ENCODE measurements around the gene MPP3.

MPP3 gene

DNA sequence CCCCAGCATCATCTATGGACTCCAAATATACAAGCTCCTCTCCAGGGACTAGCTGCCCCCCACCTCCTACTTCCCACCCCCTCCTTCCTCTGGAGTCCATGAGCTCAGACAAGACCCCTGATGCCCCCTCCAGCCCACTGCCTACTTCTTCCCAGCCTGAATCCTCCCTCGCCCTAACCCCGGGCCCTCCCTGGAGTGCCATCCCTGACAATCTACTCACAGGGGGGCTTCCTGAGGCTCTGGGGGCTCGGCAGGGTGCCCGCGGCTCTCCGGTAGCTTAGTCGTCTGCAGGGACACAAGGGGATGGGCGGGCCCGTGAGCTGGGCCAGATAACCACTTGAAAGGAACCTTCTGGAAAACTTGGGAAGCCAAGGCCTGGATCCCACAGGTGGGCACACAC is 15.1 kb downstream of the MPP3 start:
- TF ChIP-seq, protein P1, sequence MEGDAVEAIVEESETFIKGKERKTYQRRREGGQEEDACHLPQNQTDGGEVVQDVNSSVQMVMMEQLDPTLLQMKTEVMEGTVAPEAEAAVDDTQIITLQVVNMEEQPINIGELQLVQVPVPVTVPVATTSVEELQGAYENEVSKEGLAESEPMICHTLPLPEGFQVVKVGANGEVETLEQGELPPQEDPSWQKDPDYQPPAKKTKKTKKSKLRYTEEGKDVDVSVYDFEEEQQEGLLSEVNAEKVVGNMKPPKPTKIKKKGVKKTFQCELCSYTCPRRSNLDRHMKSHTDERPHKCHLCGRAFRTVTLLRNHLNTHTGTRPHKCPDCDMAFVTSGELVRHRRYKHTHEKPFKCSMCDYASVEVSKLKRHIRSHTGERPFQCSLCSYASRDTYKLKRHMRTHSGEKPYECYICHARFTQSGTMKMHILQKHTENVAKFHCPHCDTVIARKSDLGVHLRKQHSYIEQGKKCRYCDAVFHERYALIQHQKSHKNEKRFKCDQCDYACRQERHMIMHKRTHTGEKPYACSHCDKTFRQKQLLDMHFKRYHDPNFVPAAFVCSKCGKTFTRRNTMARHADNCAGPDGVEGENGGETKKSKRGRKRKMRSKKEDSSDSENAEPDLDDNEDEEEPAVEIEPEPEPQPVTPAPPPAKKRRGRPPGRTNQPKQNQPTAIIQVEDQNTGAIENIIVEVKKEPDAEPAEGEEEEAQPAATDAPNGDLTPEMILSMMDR (IDR thresholded peaks at IDR 0.05; ENCODE audit: insufficient read depth, low read depth, low read length, missing control alignments): no peak
- DNase-seq (ENCODE audit: low read depth): no peak
- H3K4me3 ChIP-seq (ENCODE audit: low read depth, low read length): no peak overlapping the region

- no peak overlapping the region for H3K4me3 ChIP-seq (ENCODE audit: low read depth, low read length)
- TF ChIP-seq, protein P1 (IDR thresholded peaks at IDR 0.05; ENCODE audit: insufficient read depth, low read depth, low read length, missing control alignments): no peak
- DNase-seq (ENCODE audit: low read depth): no peak
Observed at GRCh38 chr17:43816336-43817320, 16.3 kb downstream of the MPP3 start.

DNA sequence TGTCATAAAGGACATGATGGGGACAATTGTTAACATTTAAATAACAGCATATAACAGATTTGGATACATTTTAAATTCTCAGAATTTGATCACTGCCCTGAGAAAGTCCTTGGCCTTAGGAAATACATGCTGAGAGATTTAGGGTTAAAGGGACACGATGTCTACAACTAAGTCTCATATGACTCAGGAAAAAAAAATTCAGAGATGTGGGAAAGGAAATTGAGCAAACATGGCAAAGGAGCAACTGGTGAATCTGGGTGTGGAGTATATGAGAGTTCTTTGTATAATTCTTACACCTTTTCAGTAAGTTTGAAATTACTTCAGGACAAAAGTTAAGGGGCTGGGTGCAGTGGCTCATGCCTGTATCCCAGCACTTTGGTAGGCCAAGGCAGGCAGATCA is 18.2 kb downstream of the MPP3 start:
- H3K4me3 ChIP-seq (ENCODE audit: low read depth, low read length): no peak overlapping the region
- TF ChIP-seq, protein P1 (IDR thresholded peaks at IDR 0.05; ENCODE audit: insufficient read depth, low read depth, low read length, missing control alignments): no peak
- no peak for DNase-seq (ENCODE audit: low read depth)

DNA sequence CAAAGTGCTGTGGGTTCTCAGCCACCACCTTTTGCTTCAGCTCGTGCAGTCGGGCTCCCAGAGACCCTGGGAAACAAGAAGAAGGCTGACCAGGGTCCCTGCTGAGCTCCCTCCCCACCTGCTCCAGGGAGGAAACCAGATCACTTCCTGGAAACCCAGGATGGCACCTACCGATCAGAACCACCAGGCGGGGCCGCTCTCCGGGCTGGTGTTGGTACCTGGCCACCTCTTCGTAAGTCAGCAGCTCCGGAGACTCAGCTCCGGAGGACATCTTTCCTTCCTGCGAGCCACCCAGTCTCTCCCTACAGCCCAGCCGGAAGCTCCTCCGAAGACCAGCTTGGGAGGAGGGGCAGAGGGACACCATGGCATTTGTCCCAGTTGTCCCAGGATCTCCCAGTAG is 18.9 kb downstream of the MPP3 start:
- no peak for DNase-seq (ENCODE audit: low read depth)
- no peak overlapping the region for H3K4me3 ChIP-seq (ENCODE audit: low read depth, low read length)

DNA sequence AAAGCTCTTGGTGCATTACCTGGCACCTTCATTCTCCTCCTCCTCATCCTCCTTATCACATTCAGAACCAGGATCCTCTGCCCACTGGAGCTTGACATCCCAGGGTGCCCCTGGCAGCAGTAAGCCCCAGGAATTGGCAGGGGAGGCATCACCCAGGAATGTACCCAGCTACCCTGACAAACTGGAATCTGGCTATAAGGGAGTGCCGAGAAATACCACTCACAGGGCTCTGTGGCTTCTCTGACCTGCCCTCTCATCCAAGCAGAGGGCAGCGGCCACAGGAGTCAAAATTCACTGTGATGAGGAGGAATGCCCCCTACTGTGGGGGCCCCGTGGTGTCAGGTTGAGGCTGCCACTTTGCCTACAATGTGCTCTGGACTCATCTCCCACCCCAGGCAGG is 19.6 kb downstream of the MPP3 start:
- no peak overlapping the region for H3K4me3 ChIP-seq (ENCODE audit: low read depth, low read length)
- TF ChIP-seq, protein P1 (IDR thresholded peaks at IDR 0.05; ENCODE audit: insufficient read depth, low read depth, low read length, missing control alignments): no peak
- DNase-seq (ENCODE audit: low read depth): no peak

More for the DNA sequence above, 18.9 kb downstream of the MPP3 start:
- TF ChIP-seq, protein P1 (IDR thresholded peaks at IDR 0.05; ENCODE audit: insufficient read depth, low read depth, low read length, missing control alignments): no peak

DNA sequence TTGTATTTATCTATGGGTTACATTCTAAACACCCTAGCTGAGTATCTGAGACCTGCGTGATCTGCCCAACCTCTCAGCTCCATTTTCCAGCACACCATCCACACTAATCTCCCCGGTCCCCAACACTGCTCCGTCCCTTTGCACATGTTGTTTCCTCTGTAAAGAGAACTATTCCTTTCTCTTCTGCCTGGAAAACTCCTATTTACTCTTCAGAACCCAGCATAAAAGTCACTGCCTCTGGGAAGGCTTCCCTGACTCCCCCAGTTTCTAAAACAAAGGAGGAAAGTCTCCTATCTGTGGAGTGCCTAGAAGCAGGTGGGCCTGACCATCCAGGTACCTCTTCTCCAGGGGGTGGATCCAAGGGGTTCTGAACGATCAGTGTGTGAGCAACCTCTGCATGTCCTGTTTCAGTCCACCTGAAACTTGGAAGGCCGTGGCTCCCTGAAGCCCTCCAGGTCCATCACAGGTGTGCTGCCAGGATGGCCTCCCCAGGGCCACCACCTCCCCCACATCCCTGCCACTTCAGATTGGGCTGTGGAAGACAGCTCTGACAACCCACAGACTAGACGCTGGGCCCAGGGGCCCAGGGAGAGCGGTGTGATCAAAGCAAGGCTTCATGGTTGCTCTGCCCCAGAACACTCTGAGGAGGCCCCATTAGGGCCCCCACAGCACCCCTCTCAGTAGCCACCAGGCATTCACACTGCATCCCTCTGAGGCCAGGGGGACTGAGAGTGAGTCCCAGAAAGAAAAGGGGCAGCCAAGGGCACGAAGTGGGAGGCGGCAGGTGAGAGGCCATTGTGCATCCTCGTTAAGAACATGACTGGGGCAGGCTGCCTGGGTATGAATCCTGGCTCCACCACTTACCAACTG is 20.3 kb downstream of the MPP3 start:
- TF ChIP-seq, protein P1 (IDR thresholded peaks at IDR 0.05; ENCODE audit: insufficient read depth, low read depth, low read length, missing control alignments): no peak

More for the DNA sequence above, 20.3 kb downstream of the MPP3 start:
- DNase-seq (ENCODE audit: low read depth): no peak
- H3K4me3 ChIP-seq (ENCODE audit: low read depth, low read length): no peak overlapping the region

All from GM12865 (cell line).